IMR-90 (cell line): ENCODE data around the gene GBF1. TPM values are rescaled to one million over a fixed set of nuclear protein-coding genes. Genes with fewer than 3 reads are reported as not detected.

Experiments
- ATAC-seq: fragments of 200-7000 bp; cut with Tn5 transposase; 2 replicates; pipeline ENCODE4 v1.9.1; 2020; ENCODE audit warnings: low read depth, mild to moderate bottlenecking, moderate library complexity
- BruUV-seq: library from RNA; stranded (reverse); fragments of 400-500 nt; replicated peaks from 2 replicates; lab custom pipeline; 2021; lab: Mats Ljungman, UMichigan
- CTCF ChIA-PET: fragments of 300-600 bp; formaldehyde crosslinking; extraction: SDS; loops from one replicate; lab custom pipeline; 2021; ENCODE audit warnings: antibody characterized with exemption; lab: Yijun Ruan, JAX
- POLR2A ChIA-PET: fragments of 300-600 bp; sonication (Branson Sonifier 250); formaldehyde crosslinking; loops from one replicate; lab custom pipeline; 2022; ENCODE audit warnings: antibody characterized with exemption; ENCODE audit not compliant: unreplicated experiment; lab: Charles Lee
- DNase-seq: peaks from one replicate; pipeline ENCODE4 v3.0.0; 2013
- H2AFZ ChIP-seq: replicated peaks from 2 replicates; pipeline ENCODE3; 2013; ENCODE audit warnings: low read length, mild to moderate bottlenecking; ENCODE audit not compliant: poor library complexity
- H2AK5ac ChIP-seq: 2 replicates; pipeline ENCODE4 v1.6.1; 2013; ENCODE audit warnings: low read depth, low read length, inconsistent platforms
- H2AK9ac ChIP-seq: replicated peaks from 2 replicates; pipeline ENCODE3; 2013; ENCODE audit warnings: mild to moderate bottlenecking, low read depth, low read length, moderate library complexity; ENCODE audit not compliant: poor library complexity
- H2BK120ac ChIP-seq: 2 replicates; pipeline ENCODE4 v1.6.1; 2013; ENCODE audit warnings: low read depth, low read length, inconsistent platforms
- H2BK15ac ChIP-seq: 3 replicates; pipeline ENCODE4 v1.6.1; 2013; ENCODE audit warnings: low read depth, low read length, inconsistent platforms
- H2BK20ac ChIP-seq: 2 replicates; pipeline ENCODE4 v1.6.1; 2013; ENCODE audit warnings: low read depth, mild to moderate bottlenecking, inconsistent platforms, low read length, moderate library complexity
- H2BK5ac ChIP-seq: 2 replicates; pipeline ENCODE4 v1.6.1; 2013; ENCODE audit warnings: mild to moderate bottlenecking, low read depth, low read length, inconsistent platforms; ENCODE audit not compliant: poor library complexity, severe bottlenecking
- H3K14ac ChIP-seq: replicated peaks from 2 replicates; pipeline ENCODE4 v1.6.1; 2013; ENCODE audit warnings: low read depth, low read length, inconsistent platforms
- H3K18ac ChIP-seq: 2 replicates; pipeline ENCODE4 v1.6.1; 2013; ENCODE audit warnings: low read depth, low read length, control low read depth
- H3K23ac ChIP-seq: 2 replicates; pipeline ENCODE4 v1.6.1; 2013; ENCODE audit warnings: low read depth, low read length, inconsistent platforms
- H3K27ac ChIP-seq: 2 replicates; pipeline ENCODE4 v1.5.1; 2013; ENCODE audit warnings: mild to moderate bottlenecking, control low read depth, low read length; ENCODE audit not compliant: insufficient read depth
- H3K27me3 ChIP-seq: 2 replicates; pipeline ENCODE4 v1.6.1; 2013; ENCODE audit warnings: low read length; ENCODE audit not compliant: control insufficient read depth, insufficient read depth
- H3K36me3 ChIP-seq: 2 replicates; pipeline ENCODE4 v1.6.1; 2013; ENCODE audit warnings: low read length, mixed read lengths; ENCODE audit not compliant: control insufficient read depth, insufficient read depth
- H3K4ac ChIP-seq: 2 replicates; pipeline ENCODE4 v1.6.1; 2013; ENCODE audit warnings: low read depth, low read length, inconsistent platforms
- H3K4me1 ChIP-seq: 2 replicates; pipeline ENCODE4 v1.6.1; 2013; ENCODE audit warnings: low read length, mixed read lengths; ENCODE audit not compliant: control insufficient read depth, insufficient read depth
- H3K4me2 ChIP-seq: 2 replicates; pipeline ENCODE4 v1.6.1; 2013; ENCODE audit warnings: low read depth, mild to moderate bottlenecking, control low read depth, low read length, moderate library complexity
- H3K4me3 ChIP-seq: 2 replicates; pipeline ENCODE4 v1.5.1; 2013; ENCODE audit warnings: low read depth, mild to moderate bottlenecking, control low read depth, low read length, moderate library complexity; ENCODE audit not compliant: insufficient read depth
- H3K56ac ChIP-seq: 2 replicates; pipeline ENCODE4 v1.6.1; 2013; ENCODE audit warnings: low read length, inconsistent platforms; ENCODE audit not compliant: insufficient read depth; ENCODE audit errors: extremely low read depth
- H3K79me1 ChIP-seq, 2 experiments: 2 replicates each; pipeline ENCODE4 v1.6.1; 2013; ENCODE audit warnings: low read length in 2 of 2, inconsistent platforms in 1 of 2, low read depth in 1 of 2
- H3K9ac ChIP-seq: 2 replicates; pipeline ENCODE4 v1.6.1; 2013; ENCODE audit warnings: low read depth, low read length, control low read depth
- H3K9me1 ChIP-seq: 2 replicates; pipeline ENCODE4 v1.6.1; 2013; ENCODE audit warnings: low read length, inconsistent platforms; ENCODE audit not compliant: insufficient read depth
- H3K9me3 ChIP-seq: 2 replicates; pipeline ENCODE4 v1.6.1; 2013; ENCODE audit warnings: low read length; ENCODE audit not compliant: control insufficient read depth, insufficient read depth
- H4K20me1 ChIP-seq: 2 replicates; pipeline ENCODE4 v1.6.1; 2013; ENCODE audit warnings: low read length, inconsistent platforms; ENCODE audit not compliant: insufficient read depth
- H4K5ac ChIP-seq: 2 replicates; pipeline ENCODE4 v1.6.1; 2013; ENCODE audit warnings: mild to moderate bottlenecking, low read depth, low read length, control low read depth
- H4K8ac ChIP-seq, 2 experiments: 2 replicates each; pipeline ENCODE4 v1.6.1; 2013; ENCODE audit warnings: low read depth in 2 of 2, low read length in 2 of 2, control low read depth in 1 of 2, inconsistent platforms in 1 of 2
- H4K91ac ChIP-seq: 2 replicates; pipeline ENCODE4 v1.6.1; 2013; ENCODE audit warnings: low read depth, low read length, inconsistent platforms; ENCODE audit not compliant: insufficient read depth
- CHD1 ChIP-seq: IDR thresholded peaks from 2 replicates; pipeline ENCODE4 v1.6.1; 2012; ENCODE audit warnings: low read depth, low read length, improper control_type of control experiment
- FOS ChIP-seq: fragments of 150-350 bp; IDR thresholded peaks from 2 replicates; pipeline ENCODE4 v1.6.1; 2016; ENCODE audit warnings: low read depth, low read length
- MAFK ChIP-seq: IDR thresholded peaks from 2 replicates; pipeline ENCODE4 v1.6.1; 2012; ENCODE audit warnings: low read depth, low read length, improper control_type of control experiment
- MAZ ChIP-seq: IDR thresholded peaks from 2 replicates; pipeline ENCODE4 v1.6.1; 2012; ENCODE audit warnings: low read depth, mild to moderate bottlenecking, low read length, improper control_type of control experiment, moderate library complexity, borderline replicate concordance
- MXI1 ChIP-seq: IDR thresholded peaks from 2 replicates; pipeline ENCODE4 v1.6.1; 2012; ENCODE audit warnings: low read depth, mild to moderate bottlenecking, low read length, moderate library complexity, borderline replicate concordance
- NFE2L2 ChIP-seq: fragments of 150-350 bp; IDR thresholded peaks from 2 replicates; pipeline ENCODE4 v1.6.1; 2016; ENCODE audit warnings: low read depth, mild to moderate bottlenecking, low read length
- POLR2A ChIP-seq: IDR thresholded peaks from 2 replicates; pipeline ENCODE4 v1.6.1; 2012; ENCODE audit warnings: mild to moderate bottlenecking, low read depth, low read length
- RAD21 ChIP-seq: IDR thresholded peaks from 2 replicates; pipeline ENCODE4 v1.6.1; 2012; ENCODE audit warnings: low read length, improper control_type of control experiment
- RCOR1 ChIP-seq: IDR thresholded peaks from 2 replicates; pipeline ENCODE4 v1.6.1; 2012; ENCODE audit warnings: mild to moderate bottlenecking, low read length, improper control_type of control experiment; ENCODE audit not compliant: insufficient replicate concordance
- SMC3 ChIP-seq: fragments of 150-350 bp; IDR thresholded peaks from 2 replicates; pipeline ENCODE4 v1.6.1; 2016; ENCODE audit warnings: low read depth, mild to moderate bottlenecking, antibody characterized with exemption, low read length, moderate library complexity
- dilution Hi-C: fragments of 300-500 bp; cut with HindIII; formaldehyde crosslinking; loops from one replicate; pipeline ENCODE4 v1.14.3; 2018; ENCODE audit warnings: low sequenced_read_pairs; ENCODE audit not compliant: unreplicated experiment
- in situ Hi-C: fragments of 300-500 bp; cut with MboI; formaldehyde crosslinking; loops from 3 replicates; pipeline ENCODE4 v1.14.3; 2019; ENCODE audit warnings: low sequenced_read_pairs, inconsistent platforms, mixed read lengths
- intact Hi-C: fragments of 100-400 bp; cut with micrococcal nuclease; formaldehyde crosslinking; loops from 2 replicates; pipeline ENCODE4 v1.10.0; 2022
- polyA plus RNA-seq, 3 experiments: library from polyadenylated mRNA; depleted of rRNA; stranded (reverse); fragments of >200 nt; gene quantifications; 2 replicates each; pipeline ENCODE4 v1.2.3, GENCODE V29; 2012; ENCODE audit warnings: low replicate concordance in 1 of 3
- total RNA-seq: library from RNA; depleted of rRNA; stranded (reverse); fragments of >200 nt; gene quantifications from 2 replicates; pipeline ENCODE4 v1.2.3, GENCODE V29; 2012
- TF ChIP-seq, protein P1 (sequence below): fragments of 150-350 bp; IDR thresholded peaks from 2 replicates; pipeline ENCODE4 v1.6.1; 2016; ENCODE audit warnings: low read depth, mild to moderate bottlenecking, low read length, moderate library complexity, borderline replicate concordance

The GBF1 gene
- total and polyA plus RNA-seq, 2 of the 4 experiments (the other 2 are of a cell fraction): 38.7 to 40.1 TPM

GRCh38 chr10:102247734-102248133, 2.4 kb downstream of the GBF1 start:
- in situ Hi-C loops: no loop called here
- H3K27me3 ChIP-seq: no peaks in the 10 kb centered on the region
- H3K4me3 ChIP-seq: no peak overlapping the region
- no peak overlapping the region for H3K4ac ChIP-seq
- dilution Hi-C loops: no loop called here
- no peak overlapping the region for H2BK20ac ChIP-seq
- H3K9me3 ChIP-seq: no peaks in the 10 kb centered on the region
- peaks cover 10% of the 10 kb centered on the region for H3K4me1 ChIP-seq
- no TSS peak for BruUV-seq
- no peak overlapping the region for H4K91ac ChIP-seq
- H2BK5ac ChIP-seq: no peak overlapping the region
- intact Hi-C loops: loop anchor here (2.0 to 5.0 kb wide), 2 partner anchors 21 to 95 kb away; no protein-coding TSS in a partner anchor
- H2AFZ ChIP-seq: no peak overlapping the region
- no peak overlapping the region for H3K27ac ChIP-seq
- H3K79me1 ChIP-seq: peaks cover 3 to 78% of the 10 kb centered on the region in 2 experiments; a peak in 3 of 4 replicates
- no peak overlapping the region for H4K5ac ChIP-seq
- peaks cover 31% of the 10 kb centered on the region for H3K9me1 ChIP-seq
- TF ChIP-seq MAFK: no peak
- TF ChIP-seq FOS: no peak
- TF ChIP-seq, protein P1, sequence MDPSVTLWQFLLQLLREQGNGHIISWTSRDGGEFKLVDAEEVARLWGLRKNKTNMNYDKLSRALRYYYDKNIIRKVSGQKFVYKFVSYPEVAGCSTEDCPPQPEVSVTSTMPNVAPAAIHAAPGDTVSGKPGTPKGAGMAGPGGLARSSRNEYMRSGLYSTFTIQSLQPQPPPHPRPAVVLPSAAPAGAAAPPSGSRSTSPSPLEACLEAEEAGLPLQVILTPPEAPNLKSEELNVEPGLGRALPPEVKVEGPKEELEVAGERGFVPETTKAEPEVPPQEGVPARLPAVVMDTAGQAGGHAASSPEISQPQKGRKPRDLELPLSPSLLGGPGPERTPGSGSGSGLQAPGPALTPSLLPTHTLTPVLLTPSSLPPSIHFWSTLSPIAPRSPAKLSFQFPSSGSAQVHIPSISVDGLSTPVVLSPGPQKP: no peak
- no peak for TF ChIP-seq NFE2L2
- no peak for TF ChIP-seq MXI1
- no peak for TF ChIP-seq RCOR1
- no peak for TF ChIP-seq MAZ
- no peak for TF ChIP-seq RAD21
- TF ChIP-seq SMC3: no peak
- no peak for TF ChIP-seq POLR2A
- no peak for TF ChIP-seq CHD1
- H3K36me3 ChIP-seq: no peaks in the 10 kb centered on the region; the same call in 1 of the 2 replicates
- H3K56ac ChIP-seq: no peak overlapping the region
- no peak overlapping the region for H2AK5ac ChIP-seq
- H4K8ac ChIP-seq: no peak overlapping the region
- H3K4me2 ChIP-seq: peak overlapping the region; percentile 23; the same call in 1 of the 2 replicates
- no peak overlapping the region for H3K23ac ChIP-seq
- POLR2A ChIA-PET: interaction anchor here (0.7 kb wide), 1 partner anchor 19 kb away, joined by 3 read pairs; no protein-coding TSS in a partner anchor
- no peak overlapping the region for H3K9ac ChIP-seq
- H4K20me1 ChIP-seq: peaks cover 73% of the 10 kb centered on the region
- H2AK9ac ChIP-seq: no peak overlapping the region
- no peak overlapping the region for H2BK120ac ChIP-seq
- no peak for DNase-seq
- CTCF ChIA-PET: no interaction called here
- no peak for ATAC-seq
- no peak overlapping the region for H2BK15ac ChIP-seq
- H3K14ac ChIP-seq: peak overlapping the region; percentile 19; the same call in 1 of the 2 replicates
- no peak overlapping the region for H3K18ac ChIP-seq
